ENCODE results near the gene RHOT2. TPM values are rescaled to one million over a fixed set of nuclear protein-coding genes. Genes with fewer than 3 reads are reported as not detected.

RHOT2 gene
- total RNA-seq, 2 experiments from 2014 or later: 123 to 128 TPM

DNA sequence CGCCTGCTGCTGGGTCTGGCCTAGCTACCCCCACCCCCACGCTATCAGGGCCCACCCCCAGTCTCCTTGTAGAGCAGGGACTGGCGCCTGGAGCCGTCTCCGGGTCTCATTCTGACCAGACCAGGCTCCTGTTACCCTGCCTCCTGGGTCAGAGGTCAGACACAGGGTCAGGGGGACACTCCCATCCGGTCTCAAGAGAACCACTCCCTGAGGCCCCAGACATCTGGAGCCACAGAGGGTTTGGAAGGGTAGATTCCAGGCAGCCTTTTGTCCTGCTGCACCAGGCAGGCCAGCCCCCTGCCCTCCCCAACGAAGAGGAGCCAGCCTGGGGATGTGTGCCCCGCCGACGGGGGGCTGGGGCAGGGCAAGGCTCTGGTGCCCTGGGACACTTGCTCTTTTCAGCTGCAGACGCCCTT is 38.1 kb upstream of the RHOT2 start:
- Mint-ChIP-seq H3K36me3 (peaks cover under 1% of the 10 kb centered on the region), H3K4me3 (no peak overlapping the region), H3K27me3 (no peaks in the 10 kb centered on the region), H3K27ac (no peak overlapping the region), H3K4me1 (peaks cover under 1% of the 10 kb centered on the region), H3K9me3 (no peaks in the 10 kb centered on the region)
- DNase-seq: no peak

DNA sequence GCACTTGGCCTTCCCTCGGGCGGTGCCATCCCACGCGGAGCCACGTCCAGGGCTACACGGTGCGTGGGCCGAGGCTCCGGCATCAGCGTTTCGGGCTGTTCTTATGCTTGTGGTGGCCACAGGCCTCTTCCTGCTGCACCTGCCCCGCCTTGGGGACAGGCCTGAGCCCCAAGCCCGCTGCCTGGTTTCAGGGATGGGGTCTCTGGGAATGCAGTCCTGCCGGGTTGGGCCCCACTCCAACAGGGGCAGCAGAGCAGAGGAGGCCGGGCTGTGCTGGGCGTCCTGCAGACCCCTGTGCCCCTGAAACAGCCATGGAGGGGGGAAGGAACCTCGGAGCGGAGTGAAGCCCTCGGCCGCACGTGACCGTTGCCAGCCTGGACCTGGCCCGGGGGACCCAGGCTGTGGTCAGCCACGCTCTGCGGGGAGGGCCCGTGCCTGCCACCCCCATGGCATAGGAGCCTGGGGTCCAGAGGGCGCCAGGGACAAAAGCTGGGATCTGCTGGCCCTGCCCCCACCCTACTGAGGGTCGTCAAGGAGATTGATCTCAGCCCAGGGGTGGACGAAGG is 37.6 kb upstream of the RHOT2 start:
- Mint-ChIP-seq H3K4me3 (no peak overlapping the region), H3K9me3 (no peaks in the 10 kb centered on the region), H3K27ac (no peak overlapping the region), H3K27me3 (no peaks in the 10 kb centered on the region), H3K36me3 (peaks cover 2% of the 10 kb centered on the region), H3K4me1 (peaks cover 1% of the 10 kb centered on the region)
- no peak for DNase-seq

DNA sequence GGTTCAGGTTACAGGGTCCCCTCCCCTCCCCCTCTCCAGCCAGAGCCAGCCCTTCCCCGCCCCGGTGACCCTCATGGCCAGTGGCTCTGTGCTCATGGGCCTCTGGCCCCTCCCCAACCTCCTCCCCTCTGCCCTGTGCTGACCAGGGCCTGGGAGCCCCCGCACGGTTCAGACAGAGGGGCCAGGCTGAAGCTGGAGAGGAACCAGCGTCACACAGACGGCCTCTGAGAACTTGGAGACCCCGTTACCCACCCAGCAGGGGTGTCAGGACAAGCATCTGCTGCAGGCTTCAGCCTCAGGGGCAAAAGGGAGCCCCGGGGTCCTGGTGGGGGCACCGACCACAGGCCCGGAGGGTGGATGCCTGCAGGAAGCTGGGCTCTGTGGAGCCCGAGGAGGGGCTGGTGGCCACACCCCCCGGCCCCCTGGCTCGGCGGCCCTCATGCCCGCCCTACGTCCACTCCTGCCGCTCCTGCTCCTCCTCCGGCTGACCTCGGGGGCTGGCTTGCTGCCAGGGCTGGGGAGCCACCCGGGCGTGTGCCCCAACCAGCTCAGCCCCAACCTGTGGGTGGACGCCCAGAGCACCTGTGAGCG is 37.0 kb upstream of the RHOT2 start, which contains the start of gene WFIKKN1:
TSS of gene WFIKKN1 (plus strand) at position 171 of the 591 bp plus-strand sequence. CDS start at position 440, 269 bp downstream.
- Mint-ChIP-seq H3K4me1 (peaks cover 1% of the 10 kb centered on the region), H3K4me3 (no peak within 1 kb of the TSS), H3K27ac (no peak within 1 kb of the TSS), H3K9me3 (no peaks in the 10 kb centered on the region), H3K27me3 (no peaks in the 10 kb centered on the region), H3K36me3 (peaks cover 2% of the 10 kb centered on the region)
- DNase-seq: no peak

DNA sequence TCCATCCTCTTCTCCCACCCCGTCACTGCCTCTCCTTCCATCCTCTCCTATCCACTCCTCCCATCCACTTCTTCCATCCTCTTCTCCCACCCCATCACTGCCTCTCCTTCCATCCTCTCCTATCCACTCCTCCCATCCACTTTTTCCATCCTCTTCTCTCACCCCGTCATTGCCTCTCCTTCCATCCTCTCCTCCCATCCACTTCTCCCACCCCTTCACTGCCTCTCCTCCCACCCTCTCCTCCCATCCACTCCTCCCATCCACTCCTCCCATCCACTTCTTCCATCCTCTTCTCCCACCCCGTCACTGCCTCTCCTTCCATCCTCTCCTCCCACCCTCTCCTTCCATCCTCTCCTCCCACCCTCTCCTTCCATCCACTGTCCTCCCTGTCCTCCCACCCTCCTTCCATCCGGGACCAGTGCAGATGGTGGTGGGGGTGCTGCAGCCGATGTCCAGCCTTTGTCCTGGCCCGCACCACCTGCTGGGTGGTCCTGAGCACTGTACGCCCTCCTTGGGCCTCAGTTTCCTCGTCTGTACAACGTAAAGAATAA is 36.0 kb upstream of the RHOT2 start:
- Mint-ChIP-seq H3K4me1 (peaks cover 5% of the 10 kb centered on the region), H3K4me3 (no peak overlapping the region), H3K27me3 (peaks cover 5% of the 10 kb centered on the region), H3K27ac (no peak overlapping the region), H3K36me3 (peaks cover 5% of the 10 kb centered on the region), H3K9me3 (no peaks in the 10 kb centered on the region)
- DNase-seq: no peak

DNA sequence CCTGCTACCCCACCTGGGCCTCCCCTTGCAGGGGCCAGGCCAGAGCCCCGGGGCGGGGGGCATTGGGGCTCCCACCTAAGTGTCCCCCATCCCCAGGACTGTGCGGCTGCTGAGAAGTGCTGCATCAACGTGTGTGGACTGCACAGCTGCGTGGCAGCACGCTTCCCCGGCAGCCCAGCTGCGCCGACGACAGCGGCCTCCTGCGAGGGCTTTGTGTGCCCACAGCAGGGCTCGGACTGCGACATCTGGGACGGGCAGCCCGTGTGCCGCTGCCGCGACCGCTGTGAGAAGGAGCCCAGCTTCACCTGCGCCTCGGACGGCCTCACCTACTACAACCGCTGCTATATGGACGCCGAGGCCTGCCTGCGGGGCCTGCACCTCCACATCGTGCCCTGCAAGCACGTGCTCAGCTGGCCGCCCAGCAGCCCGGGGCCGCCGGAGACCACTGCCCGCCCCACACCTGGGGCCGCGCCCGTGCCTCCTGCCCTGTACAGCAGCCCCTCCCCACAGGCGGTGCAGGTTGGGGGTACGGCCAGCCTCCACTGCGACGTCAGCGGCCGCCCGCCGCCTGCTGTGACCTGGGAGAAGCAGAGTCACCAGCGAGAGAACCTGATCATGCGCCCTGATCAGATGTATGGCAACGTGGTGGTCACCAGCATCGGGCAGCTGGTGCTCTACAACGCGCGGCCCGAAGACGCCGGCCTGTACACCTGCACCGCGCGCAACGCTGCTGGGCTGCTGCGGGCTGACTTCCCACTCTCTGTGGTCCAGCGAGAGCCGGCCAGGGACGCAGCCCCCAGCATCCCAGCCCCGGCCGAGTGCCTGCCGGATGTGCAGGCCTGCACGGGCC is 35.2 kb upstream of the RHOT2 start:
- DNase-seq: no peak
- peaks cover 5% of the 10 kb centered on the region for H3K4me1 Mint-ChIP-seq
- peaks cover 5% of the 10 kb centered on the region for H3K36me3 Mint-ChIP-seq
- no peak overlapping the region for H3K27ac Mint-ChIP-seq
- H3K27me3 Mint-ChIP-seq: peaks cover 5% of the 10 kb centered on the region
- no peak overlapping the region for H3K4me3 Mint-ChIP-seq
- no peaks in the 10 kb centered on the region for H3K9me3 Mint-ChIP-seq

DNA sequence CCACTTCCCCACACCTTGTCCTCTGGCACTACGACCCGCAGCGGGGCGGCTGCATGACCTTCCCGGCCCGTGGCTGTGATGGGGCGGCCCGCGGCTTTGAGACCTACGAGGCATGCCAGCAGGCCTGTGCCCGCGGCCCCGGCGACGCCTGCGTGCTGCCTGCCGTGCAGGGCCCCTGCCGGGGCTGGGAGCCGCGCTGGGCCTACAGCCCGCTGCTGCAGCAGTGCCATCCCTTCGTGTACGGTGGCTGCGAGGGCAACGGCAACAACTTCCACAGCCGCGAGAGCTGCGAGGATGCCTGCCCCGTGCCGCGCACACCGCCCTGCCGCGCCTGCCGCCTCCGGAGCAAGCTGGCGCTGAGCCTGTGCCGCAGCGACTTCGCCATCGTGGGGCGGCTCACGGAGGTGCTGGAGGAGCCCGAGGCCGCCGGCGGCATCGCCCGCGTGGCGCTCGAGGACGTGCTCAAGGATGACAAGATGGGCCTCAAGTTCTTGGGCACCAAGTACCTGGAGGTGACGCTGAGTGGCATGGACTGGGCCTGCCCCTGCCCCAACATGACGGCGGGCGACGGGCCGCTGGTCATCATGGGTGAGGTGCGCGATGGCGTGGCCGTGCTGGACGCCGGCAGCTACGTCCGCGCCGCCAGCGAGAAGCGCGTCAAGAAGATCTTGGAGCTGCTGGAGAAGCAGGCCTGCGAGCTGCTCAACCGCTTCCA is 34.4 kb upstream of the RHOT2 start:
- H3K9me3 Mint-ChIP-seq: no peaks in the 10 kb centered on the region
- peaks cover 7% of the 10 kb centered on the region for H3K4me1 Mint-ChIP-seq
- H3K27ac Mint-ChIP-seq: no peak overlapping the region
- H3K36me3 Mint-ChIP-seq: peaks cover 5% of the 10 kb centered on the region
- H3K27me3 Mint-ChIP-seq: peaks cover 5% of the 10 kb centered on the region
- H3K4me3 Mint-ChIP-seq: no peak overlapping the region
- no peak for DNase-seq

DNA sequence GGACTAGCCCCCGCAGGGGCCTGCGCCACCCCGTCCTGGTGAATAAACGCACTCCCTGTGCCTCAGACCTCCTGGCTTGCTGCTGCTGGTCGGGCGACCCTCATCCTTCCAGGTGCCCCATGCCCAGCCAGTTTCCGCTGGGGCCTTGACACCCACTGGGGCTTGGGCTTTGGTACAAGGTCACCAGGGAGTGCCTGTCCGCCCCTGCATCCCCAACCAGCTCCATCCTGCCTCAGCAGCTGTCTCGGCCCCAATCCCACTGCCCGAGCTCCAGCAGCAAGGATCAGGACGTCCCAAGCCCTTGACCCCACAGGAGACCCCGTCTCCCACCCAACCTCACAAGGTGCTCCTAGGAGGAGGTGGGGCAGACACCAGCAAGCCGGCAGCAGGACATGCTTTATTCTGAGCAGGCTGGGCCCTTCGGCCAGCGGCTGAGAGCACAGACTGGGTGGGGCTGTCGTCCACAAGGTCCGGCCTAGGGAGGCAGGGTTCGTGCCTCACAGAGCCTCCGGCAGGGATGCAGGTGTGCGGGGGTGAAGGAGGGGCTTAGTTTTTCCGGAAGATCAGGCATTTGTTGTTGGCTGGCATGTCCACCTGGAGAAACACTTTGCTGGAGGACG is 33.8 kb upstream of the RHOT2 start:
- Mint-ChIP-seq H3K9me3 (no peaks in the 10 kb centered on the region), H3K4me3 (peak overlapping the region; percentile 51)

DNA sequence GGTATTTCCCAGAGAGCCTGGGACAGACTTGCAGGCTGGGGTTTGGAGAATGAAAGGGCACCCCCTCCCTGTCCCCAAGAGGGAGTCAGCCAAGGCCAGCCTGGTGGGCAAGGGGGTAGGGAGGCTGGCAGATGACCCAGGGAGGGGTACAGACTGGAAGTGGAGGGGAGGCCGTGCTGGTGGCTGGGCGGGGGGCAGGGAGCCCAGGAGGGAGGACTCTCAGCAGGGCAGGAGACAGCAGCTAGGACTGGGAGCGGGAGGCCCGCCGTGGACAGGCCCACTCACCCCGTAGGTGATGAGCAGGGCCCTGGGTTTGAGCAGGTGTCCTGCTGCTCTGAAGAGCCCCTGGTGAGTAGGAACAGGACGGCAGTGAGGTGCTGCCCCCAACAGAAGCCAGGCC is 32.9 kb upstream of the RHOT2 start:
- H3K9me3 Mint-ChIP-seq: no peaks in the 10 kb centered on the region

More for the DNA sequence above, 33.8 kb upstream of the RHOT2 start:
- no peak for DNase-seq
- Mint-ChIP-seq H3K27ac (no peak overlapping the region), H3K36me3 (peaks cover 5% of the 10 kb centered on the region), H3K4me1 (peaks cover 7% of the 10 kb centered on the region), H3K27me3 (peaks cover 5% of the 10 kb centered on the region)

DNA sequence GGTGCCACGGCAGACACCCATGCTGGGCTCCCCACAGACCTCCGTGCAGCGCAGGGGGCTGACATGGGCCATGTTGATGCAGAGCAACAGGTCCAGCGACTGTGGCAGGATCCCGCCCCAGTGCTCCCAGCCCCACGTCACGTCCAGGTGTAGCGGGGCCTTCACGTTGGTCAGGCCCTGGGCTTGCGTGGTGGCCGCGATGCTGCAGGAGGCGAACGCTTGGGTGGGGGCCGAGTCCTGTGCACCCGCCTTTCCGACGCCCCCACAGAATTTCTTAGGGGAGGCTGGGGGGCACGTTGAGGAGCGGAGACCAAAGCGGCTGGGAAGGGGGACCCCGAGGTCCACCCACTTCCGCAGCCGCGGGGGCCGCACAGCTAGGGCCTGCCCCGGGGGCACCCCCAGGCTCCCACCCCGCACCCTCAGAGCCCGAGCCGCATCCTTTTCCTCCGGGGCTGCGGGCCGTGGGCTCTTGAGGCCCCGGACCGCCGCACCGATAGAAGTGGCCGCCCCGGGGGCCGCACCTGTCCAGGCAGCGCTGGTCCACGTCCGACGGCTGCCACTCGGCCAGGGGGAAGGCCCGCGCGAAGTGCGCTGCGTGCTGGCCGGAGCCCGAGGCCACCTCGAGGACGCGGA is 32.2 kb upstream of the RHOT2 start:
- Mint-ChIP-seq H3K36me3 (peaks cover 5% of the 10 kb centered on the region), H3K4me1 (peaks cover 7% of the 10 kb centered on the region), H3K27me3 (peaks cover 5% of the 10 kb centered on the region), H3K27ac (no peak overlapping the region), H3K4me3 (peak overlapping the region; percentile 87), H3K9me3 (no peaks in the 10 kb centered on the region)
- peak; percentile 32 for DNase-seq

More for the DNA sequence above, 32.9 kb upstream of the RHOT2 start:
- peaks cover 7% of the 10 kb centered on the region for H3K4me1 Mint-ChIP-seq
- H3K36me3 Mint-ChIP-seq: peaks cover 5% of the 10 kb centered on the region
- peak overlapping the region; percentile 87 for H3K4me3 Mint-ChIP-seq
- DNase-seq: no peak
- H3K27ac Mint-ChIP-seq: peak overlapping the region; percentile 66
- H3K27me3 Mint-ChIP-seq: peaks cover 5% of the 10 kb centered on the region

DNA sequence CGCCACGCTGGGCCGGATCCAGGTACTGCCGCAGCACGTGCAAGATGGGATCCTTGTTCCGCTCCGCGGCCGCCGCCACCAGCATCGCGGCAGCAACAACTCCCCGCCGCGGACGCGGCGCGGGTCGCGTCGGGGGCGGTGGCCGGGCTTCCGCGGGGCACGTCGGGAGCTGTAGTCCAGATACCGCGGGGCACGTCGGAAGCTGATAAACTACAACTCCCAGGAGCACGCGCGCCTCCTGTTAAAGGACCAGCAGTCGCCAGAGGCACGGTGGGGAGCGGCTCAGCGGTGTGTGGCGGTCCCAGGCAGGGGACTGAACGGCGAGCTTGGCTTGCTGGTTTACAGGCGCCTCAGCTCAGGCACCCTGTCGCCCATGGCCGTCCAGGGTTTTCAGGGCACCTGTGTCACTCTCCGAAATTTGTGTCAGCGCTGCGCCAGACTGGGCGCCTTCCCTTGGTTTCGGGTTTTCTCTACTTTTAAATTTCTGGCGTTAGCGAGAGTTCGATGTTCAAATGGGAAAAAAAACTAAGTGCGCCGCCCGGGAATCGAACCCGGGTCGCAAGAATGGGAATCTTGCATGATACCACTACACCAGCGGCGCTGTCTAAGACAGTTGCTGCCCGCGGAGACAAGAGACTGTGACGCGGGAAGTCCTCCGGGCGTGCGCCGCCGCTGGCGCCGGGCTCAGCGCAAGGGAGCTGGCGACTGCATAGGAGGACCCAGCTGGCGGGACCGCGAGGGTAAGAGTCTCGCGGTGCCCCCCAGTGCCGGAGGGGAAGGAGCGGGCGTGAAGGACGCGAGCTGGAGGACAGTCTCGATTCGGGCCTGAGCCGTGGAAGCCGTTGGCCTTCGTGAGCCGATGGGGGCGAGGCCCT is 31.5 kb upstream of the RHOT2 start, which contains the start of gene METTL26:
TSS of gene METTL26 (minus strand) at position 100 of the 875 bp plus-strand sequence. CDS start at position 85, 15 bp downstream.
- Mint-ChIP-seq H3K36me3 (peaks cover 5% of the 10 kb centered on the region), H3K9me3 (no peaks in the 10 kb centered on the region), H3K4me3 (peak within 1 kb of the TSS; percentile 87)

DNA sequence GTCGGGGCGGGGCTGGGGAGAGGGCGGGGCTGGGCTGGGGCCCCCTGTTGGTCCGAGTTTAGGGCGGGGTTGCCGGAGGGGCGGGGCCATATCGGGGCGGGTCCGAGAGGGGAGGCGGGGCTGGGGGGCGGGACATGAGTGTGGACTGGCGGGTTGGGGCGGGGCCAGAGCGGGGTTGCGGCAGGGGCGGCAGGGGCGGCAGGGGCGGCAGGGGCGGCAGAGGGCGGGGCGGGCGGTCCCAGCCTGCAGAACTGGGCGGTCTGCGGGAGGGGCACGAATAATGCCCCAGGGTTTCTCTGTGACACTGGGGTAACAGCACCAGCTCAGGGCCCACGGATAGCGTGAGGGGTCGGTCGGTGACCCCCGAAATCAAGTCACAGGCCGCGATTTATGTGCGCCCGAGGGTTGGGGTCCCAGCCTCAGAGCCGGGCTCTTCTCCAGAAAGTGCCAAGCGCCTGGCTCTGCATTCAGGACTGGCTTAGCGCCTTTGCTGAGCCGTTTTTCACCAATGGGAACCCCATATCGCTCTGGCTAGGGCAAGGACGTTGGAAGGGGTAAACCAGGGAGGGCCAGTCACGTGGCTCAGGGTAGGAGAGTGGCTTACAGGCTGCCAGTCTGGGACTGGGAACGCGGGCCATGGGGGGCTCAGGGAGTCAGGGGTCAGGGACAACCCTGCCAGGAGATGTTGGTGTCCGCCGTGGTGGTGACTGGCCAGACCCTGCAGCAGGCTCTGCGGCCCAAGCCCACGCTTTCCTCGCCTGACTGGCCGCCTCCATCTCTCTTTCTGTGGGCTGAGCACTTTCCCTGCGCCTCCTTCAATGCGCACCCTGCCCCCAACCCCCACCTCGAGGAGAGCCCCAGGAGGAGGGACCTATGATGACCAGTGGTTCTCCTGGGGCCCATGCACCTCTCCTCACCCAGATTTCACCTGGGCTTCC is 30.6 kb upstream of the RHOT2 start:
- Mint-ChIP-seq H3K4me1 (peaks cover 7% of the 10 kb centered on the region), H3K27me3 (peaks cover 5% of the 10 kb centered on the region), H3K27ac (peak overlapping the region; percentile 94), H3K36me3 (peaks cover 5% of the 10 kb centered on the region), H3K4me3 (peak overlapping the region; percentile 87), H3K9me3 (no peaks in the 10 kb centered on the region)
- peak; percentile 83 for DNase-seq

More for the DNA sequence above, 31.5 kb upstream of the RHOT2 start, which contains the start of gene METTL26:
- H3K4me1 Mint-ChIP-seq: peaks cover 7% of the 10 kb centered on the region
- H3K27ac Mint-ChIP-seq: peak within 1 kb of the TSS; percentile 94
- H3K27me3 Mint-ChIP-seq: peaks cover 5% of the 10 kb centered on the region
- DNase-seq: peak; percentile 92

DNA sequence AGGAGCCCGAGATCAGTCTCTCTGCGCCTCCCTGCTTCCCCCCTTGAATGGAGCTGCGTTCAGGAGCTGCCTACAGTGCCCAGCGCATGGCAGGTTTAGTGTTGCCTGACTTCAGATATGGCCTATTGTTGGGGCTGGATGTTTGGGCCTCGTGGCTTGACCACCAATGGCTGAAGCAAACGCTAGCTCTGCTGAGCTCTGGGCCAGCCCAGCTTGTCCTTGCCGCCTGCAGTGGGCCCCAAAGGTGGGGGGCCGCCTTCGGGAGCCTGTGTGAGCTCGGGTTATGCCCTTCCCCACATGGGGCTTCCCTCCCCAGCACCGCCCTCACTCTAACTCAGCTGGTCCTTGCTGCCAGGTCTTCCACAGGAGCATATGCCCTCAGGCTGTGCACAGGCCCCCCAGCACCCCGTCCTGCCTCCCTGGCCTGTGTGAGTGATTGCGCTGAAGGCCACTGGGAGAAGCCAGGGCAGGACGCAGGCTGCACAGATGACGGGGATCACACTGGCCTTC is 29.8 kb upstream of the RHOT2 start:
- no peak for DNase-seq
- Mint-ChIP-seq H3K36me3 (peaks cover 5% of the 10 kb centered on the region), H3K9me3 (no peaks in the 10 kb centered on the region), H3K4me3 (no peak overlapping the region), H3K27me3 (peaks cover 5% of the 10 kb centered on the region), H3K4me1 (peaks cover 8% of the 10 kb centered on the region), H3K27ac (no peak overlapping the region)
